ENCODE data around the gene CSF1R.

Gene CSF1R

GRCh38 chr5:150079909-150080461 lies 6.4 kb downstream of the CSF1R start:
- Histone ChIP-seq H3K27ac (ENCODE audit: insufficient read depth, low read length, poor library complexity, severe bottlenecking) (no peak overlapping the region), H3K27me3 (replicated peaks; ENCODE audit: control insufficient read depth, insufficient read depth, low read length, poor library complexity, severe bottlenecking) (peaks cover 11% of the 10 kb centered on the region), H3K4me3 (ENCODE audit: insufficient read depth, low read depth, low read length, poor library complexity, severe bottlenecking) (no peak overlapping the region), H3K36me3 (ENCODE audit: control insufficient read depth, insufficient read depth, low read length) (no peaks in the 10 kb centered on the region), H3K4me1 (ENCODE audit: control insufficient read depth, insufficient read depth, low read length, poor library complexity, severe bottlenecking) (no peaks in the 10 kb centered on the region), H3K9me3 (ENCODE audit: control insufficient read depth, low read length) (no peaks in the 10 kb centered on the region)
- no peak for DNase-seq

GRCh38 chr5:150078802-150079689 lies 7.3 kb downstream of the CSF1R start:
- H3K27me3 ChIP-seq (replicated peaks; ENCODE audit: control insufficient read depth, insufficient read depth, low read length, poor library complexity, severe bottlenecking), result peaks cover 11% of the 10 kb centered on the region
- no peaks in the 10 kb centered on the region for H3K4me1 ChIP-seq (ENCODE audit: control insufficient read depth, insufficient read depth, low read length, poor library complexity, severe bottlenecking)
- no peak overlapping the region for H3K27ac ChIP-seq (ENCODE audit: insufficient read depth, low read length, poor library complexity, severe bottlenecking)
- H3K4me3 ChIP-seq (ENCODE audit: insufficient read depth, low read depth, low read length, poor library complexity, severe bottlenecking), result no peak overlapping the region
- H3K36me3 ChIP-seq (ENCODE audit: control insufficient read depth, insufficient read depth, low read length), result no peaks in the 10 kb centered on the region
- no peaks in the 10 kb centered on the region for H3K9me3 ChIP-seq (ENCODE audit: control insufficient read depth, low read length)
- DNase-seq, result no peak

- no peak for DNase-seq
- H3K4me1 ChIP-seq (ENCODE audit: control insufficient read depth, insufficient read depth, low read length, poor library complexity, severe bottlenecking), result no peaks in the 10 kb centered on the region
- no peaks in the 10 kb centered on the region for H3K36me3 ChIP-seq (ENCODE audit: control insufficient read depth, insufficient read depth, low read length)
- H3K9me3 ChIP-seq (ENCODE audit: control insufficient read depth, low read length), result no peaks in the 10 kb centered on the region
- H3K4me3 ChIP-seq (ENCODE audit: insufficient read depth, low read depth, low read length, poor library complexity, severe bottlenecking), result no peak overlapping the region
- no peak overlapping the region for H3K27ac ChIP-seq (ENCODE audit: insufficient read depth, low read length, poor library complexity, severe bottlenecking)
- H3K27me3 ChIP-seq (replicated peaks; ENCODE audit: control insufficient read depth, insufficient read depth, low read length, poor library complexity, severe bottlenecking), result peaks cover 6% of the 10 kb centered on the region
Measured at GRCh38 chr5:150077996-150078801, 8.2 kb downstream of the CSF1R start.

GRCh38 chr5:150077060-150077459 lies 9.3 kb downstream of the CSF1R start:
- Histone ChIP-seq H3K9me3 (ENCODE audit: control insufficient read depth, low read length) (no peaks in the 10 kb centered on the region), H3K4me3 (ENCODE audit: insufficient read depth, low read depth, low read length, poor library complexity, severe bottlenecking) (no peak overlapping the region), H3K27me3 (replicated peaks; ENCODE audit: control insufficient read depth, insufficient read depth, low read length, poor library complexity, severe bottlenecking) (no peaks in the 10 kb centered on the region), H3K4me1 (ENCODE audit: control insufficient read depth, insufficient read depth, low read length, poor library complexity, severe bottlenecking) (no peaks in the 10 kb centered on the region), H3K27ac (ENCODE audit: insufficient read depth, low read length, poor library complexity, severe bottlenecking) (no peak overlapping the region), H3K36me3 (ENCODE audit: control insufficient read depth, insufficient read depth, low read length) (no peaks in the 10 kb centered on the region)
- DNase-seq, result no peak

DNA sequence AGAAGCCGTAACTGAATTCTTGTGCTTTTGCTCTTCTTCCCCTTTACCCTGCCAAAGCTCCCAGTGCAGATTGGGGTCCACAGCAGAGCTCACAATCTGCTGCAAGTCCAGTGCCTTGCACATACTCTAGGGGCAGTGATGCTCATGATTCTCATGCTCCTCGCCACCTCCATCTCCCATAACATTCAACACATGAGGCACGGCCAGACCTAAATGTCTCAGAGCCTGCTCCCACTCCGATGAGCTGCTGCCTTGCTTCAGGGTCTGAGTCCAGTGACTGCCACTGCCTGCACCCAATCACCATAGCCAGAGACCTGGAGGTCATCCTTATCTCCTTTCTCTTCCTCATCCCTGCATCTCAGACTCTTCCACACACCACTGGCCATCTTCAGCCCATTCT lies 10.5 kb downstream of the CSF1R start:
- no peak for DNase-seq
- no peaks in the 10 kb centered on the region for H3K36me3 ChIP-seq (ENCODE audit: control insufficient read depth, insufficient read depth, low read length)
- no peaks in the 10 kb centered on the region for H3K9me3 ChIP-seq (ENCODE audit: control insufficient read depth, low read length)
- H3K4me3 ChIP-seq (ENCODE audit: insufficient read depth, low read depth, low read length, poor library complexity, severe bottlenecking), result no peak overlapping the region
- no peaks in the 10 kb centered on the region for H3K4me1 ChIP-seq (ENCODE audit: control insufficient read depth, insufficient read depth, low read length, poor library complexity, severe bottlenecking)
- no peaks in the 10 kb centered on the region for H3K27me3 ChIP-seq (replicated peaks; ENCODE audit: control insufficient read depth, insufficient read depth, low read length, poor library complexity, severe bottlenecking)
- no peak overlapping the region for H3K27ac ChIP-seq (ENCODE audit: insufficient read depth, low read length, poor library complexity, severe bottlenecking)

- Histone ChIP-seq H3K36me3 (ENCODE audit: control insufficient read depth, insufficient read depth, low read length) (no peaks in the 10 kb centered on the region), H3K27ac (ENCODE audit: insufficient read depth, low read length, poor library complexity, severe bottlenecking) (no peak overlapping the region), H3K4me1 (ENCODE audit: control insufficient read depth, insufficient read depth, low read length, poor library complexity, severe bottlenecking) (no peaks in the 10 kb centered on the region), H3K27me3 (replicated peaks; ENCODE audit: control insufficient read depth, insufficient read depth, low read length, poor library complexity, severe bottlenecking) (no peaks in the 10 kb centered on the region), H3K4me3 (ENCODE audit: insufficient read depth, low read depth, low read length, poor library complexity, severe bottlenecking) (no peak overlapping the region), H3K9me3 (ENCODE audit: control insufficient read depth, low read length) (no peaks in the 10 kb centered on the region)
- DNase-seq, result no peak
Measured at GRCh38 chr5:150075233-150075632, 11.1 kb downstream of the CSF1R start.

DNA sequence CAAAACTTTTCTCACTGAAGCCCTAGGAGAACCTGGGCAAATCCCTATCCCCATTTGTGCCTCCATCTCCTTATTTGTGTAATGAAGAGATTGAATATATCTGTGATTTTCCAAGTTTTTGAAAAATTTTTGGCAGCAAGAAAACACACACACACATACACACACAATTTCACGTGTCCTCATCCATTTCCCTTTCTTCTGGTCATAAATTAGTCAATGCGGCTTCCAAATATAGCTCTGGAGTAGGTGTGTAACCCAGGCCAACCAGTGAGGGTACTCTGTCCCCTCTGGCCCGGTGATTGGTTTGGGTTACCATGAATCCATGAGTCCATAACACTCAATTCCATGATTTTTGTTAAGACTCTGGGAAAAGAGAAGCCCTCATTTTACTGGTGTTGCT lies 12.7 kb downstream of the CSF1R start:
- Histone ChIP-seq H3K36me3 (ENCODE audit: control insufficient read depth, insufficient read depth, low read length) (no peaks in the 10 kb centered on the region), H3K9me3 (ENCODE audit: control insufficient read depth, low read length) (no peaks in the 10 kb centered on the region), H3K4me3 (ENCODE audit: insufficient read depth, low read depth, low read length, poor library complexity, severe bottlenecking) (no peak overlapping the region), H3K27me3 (replicated peaks; ENCODE audit: control insufficient read depth, insufficient read depth, low read length, poor library complexity, severe bottlenecking) (no peaks in the 10 kb centered on the region), H3K27ac (ENCODE audit: insufficient read depth, low read length, poor library complexity, severe bottlenecking) (no peak overlapping the region), H3K4me1 (ENCODE audit: control insufficient read depth, insufficient read depth, low read length, poor library complexity, severe bottlenecking) (no peaks in the 10 kb centered on the region)
- DNase-seq, result no peak

DNA sequence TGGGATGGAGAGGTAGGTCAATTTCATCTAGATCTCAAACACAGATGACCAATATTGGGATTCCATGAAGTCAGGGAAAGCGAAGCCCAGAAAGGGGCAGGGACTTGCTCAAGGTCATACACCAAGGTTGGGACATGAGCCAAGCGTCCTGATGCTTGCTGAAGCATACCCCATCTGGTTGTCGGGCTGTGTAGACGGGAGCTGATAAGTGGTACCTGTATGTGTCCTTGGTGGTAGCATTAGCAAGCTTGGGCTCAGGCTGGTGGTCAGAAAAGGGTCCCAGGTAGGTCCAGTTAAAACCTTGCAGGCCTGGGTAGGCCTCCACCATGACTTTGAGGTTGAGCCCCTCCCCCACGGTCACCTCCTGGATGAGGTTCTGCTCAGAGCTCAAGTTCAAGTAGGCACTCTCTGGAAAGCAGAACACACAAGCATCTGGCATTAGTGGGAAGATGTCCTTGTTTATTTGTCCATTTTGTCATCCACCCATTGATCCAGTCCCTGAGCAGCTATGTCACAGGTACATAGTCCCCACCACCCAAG lies 13.2 kb downstream of the CSF1R start:
- Histone ChIP-seq H3K36me3 (ENCODE audit: control insufficient read depth, insufficient read depth, low read length) (no peaks in the 10 kb centered on the region), H3K27me3 (replicated peaks; ENCODE audit: control insufficient read depth, insufficient read depth, low read length, poor library complexity, severe bottlenecking) (no peaks in the 10 kb centered on the region), H3K4me3 (ENCODE audit: insufficient read depth, low read depth, low read length, poor library complexity, severe bottlenecking) (no peak overlapping the region), H3K27ac (ENCODE audit: insufficient read depth, low read length, poor library complexity, severe bottlenecking) (no peak overlapping the region), H3K4me1 (ENCODE audit: control insufficient read depth, insufficient read depth, low read length, poor library complexity, severe bottlenecking) (no peaks in the 10 kb centered on the region), H3K9me3 (ENCODE audit: control insufficient read depth, low read length) (no peaks in the 10 kb centered on the region)
- no peak for DNase-seq

DNA sequence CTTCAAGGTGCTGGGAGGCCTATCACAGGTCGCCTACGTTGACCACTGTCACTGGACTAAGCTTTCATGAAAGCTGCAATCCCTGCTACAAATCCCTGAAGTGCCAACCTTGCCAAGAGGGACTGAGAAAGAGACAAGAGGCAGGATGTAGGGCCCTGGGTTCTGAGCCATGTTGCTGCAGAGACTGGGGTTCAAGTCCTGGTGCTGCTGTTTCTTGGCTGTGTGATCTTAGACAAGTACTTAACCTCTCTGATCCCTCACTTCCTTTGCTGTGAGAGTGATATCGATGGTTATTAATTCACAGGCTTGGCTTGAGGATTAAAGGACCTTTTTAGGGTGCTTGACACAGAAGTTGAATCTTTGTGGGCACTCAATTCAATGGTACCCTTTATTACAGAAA lies 15.5 kb downstream of the CSF1R start:
- Histone ChIP-seq H3K9me3 (ENCODE audit: control insufficient read depth, low read length) (no peaks in the 10 kb centered on the region), H3K27me3 (replicated peaks; ENCODE audit: control insufficient read depth, insufficient read depth, low read length, poor library complexity, severe bottlenecking) (no peaks in the 10 kb centered on the region), H3K4me3 (ENCODE audit: insufficient read depth, low read depth, low read length, poor library complexity, severe bottlenecking) (no peak overlapping the region), H3K36me3 (ENCODE audit: control insufficient read depth, insufficient read depth, low read length) (no peaks in the 10 kb centered on the region), H3K27ac (ENCODE audit: insufficient read depth, low read length, poor library complexity, severe bottlenecking) (no peak overlapping the region), H3K4me1 (ENCODE audit: control insufficient read depth, insufficient read depth, low read length, poor library complexity, severe bottlenecking) (no peaks in the 10 kb centered on the region)
- DNase-seq, result no peak

Measured in effector memory CD4-positive, alpha-beta T cell (primary cell).